HG02981 (cell line): Measurements from ENCODE around the gene MMP17.

Source experiments
- ATAC-seq: cut with Tn5 transposase; IDR thresholded peaks from one replicate; pipeline ENCODE4 v1.9.1; 2021; ENCODE audit warnings: mild to moderate bottlenecking, moderate library complexity; ENCODE audit not compliant: unreplicated experiment

Gene MMP17

DNA sequence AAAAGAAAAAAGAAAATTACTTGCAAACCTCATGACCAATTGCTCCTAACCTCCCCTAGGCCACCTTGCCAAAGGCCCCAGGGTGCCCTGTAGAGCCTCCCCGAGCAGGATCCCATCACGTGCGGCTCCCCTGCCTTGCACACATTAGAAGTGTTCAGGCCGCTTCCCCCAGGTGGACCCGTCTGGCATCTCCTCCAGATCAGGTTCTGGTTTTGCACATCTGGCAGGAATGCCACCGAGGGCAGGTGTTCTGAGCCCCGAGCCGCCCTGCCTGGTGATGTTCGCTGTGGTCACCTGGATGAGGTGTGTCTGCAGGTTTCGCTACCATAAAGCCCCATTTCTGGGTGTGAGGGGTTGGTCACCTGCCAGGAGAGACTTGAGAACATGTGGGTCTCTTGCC lies 19.3 kb downstream of the MMP17 start:
- no peak for ATAC-seq

DNA sequence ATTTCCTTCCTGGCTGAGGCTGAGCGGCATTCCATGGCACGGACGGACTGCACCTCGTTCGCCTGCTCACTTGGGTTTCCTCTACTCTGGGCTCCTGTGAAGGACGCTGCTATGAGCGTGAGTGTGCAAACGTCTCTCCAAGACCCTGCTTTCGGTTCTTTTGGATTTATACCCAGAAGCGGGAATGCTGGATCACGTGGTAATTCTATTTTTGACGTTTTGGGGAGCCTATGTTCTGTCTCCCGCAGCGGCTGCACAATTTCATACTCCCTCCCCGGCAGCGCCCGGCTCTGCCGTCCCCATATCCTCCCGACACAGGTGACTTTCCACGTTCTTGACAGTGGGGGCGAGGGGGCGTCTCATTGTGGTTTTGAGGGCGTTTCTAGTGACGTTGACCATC lies 20.6 kb downstream of the MMP17 start:
- no peak for ATAC-seq

DNA sequence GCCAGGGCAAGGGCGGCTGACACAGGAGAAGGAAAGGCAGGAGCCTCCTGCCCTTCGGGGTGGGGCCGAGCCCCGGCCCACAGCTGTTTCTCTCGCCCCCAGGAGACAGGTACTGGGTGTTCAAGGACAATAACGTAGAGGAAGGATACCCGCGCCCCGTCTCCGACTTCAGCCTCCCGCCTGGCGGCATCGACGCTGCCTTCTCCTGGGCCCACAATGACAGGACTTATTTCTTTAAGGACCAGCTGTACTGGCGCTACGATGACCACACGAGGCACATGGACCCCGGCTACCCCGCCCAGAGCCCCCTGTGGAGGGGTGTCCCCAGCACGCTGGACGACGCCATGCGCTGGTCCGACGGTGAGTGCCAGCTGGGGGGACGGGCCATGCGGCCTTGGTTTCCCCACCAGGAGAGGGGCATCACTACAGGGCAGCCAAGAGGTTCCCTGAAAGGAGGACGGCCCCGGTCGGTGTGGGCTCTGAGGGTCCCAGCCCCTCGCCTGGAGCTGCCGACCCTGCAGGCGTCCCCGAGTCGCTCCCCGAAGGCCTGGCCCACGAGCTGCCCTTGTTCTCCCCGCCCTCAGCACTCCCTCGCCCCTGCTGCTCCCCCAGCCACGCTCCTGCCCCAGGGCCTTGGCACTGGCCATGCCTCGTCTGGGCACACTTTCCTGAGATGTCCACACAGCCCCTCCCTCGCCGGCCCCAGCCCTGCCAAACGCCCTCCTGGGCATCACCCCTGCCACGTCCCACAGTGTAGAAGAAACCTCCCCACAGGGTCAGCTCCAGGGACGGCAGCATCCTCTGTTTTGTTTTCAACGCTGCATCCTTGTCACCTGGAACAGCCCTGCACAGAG lies 21.7 kb downstream of the MMP17 start:
- ATAC-seq, result no peak

DNA sequence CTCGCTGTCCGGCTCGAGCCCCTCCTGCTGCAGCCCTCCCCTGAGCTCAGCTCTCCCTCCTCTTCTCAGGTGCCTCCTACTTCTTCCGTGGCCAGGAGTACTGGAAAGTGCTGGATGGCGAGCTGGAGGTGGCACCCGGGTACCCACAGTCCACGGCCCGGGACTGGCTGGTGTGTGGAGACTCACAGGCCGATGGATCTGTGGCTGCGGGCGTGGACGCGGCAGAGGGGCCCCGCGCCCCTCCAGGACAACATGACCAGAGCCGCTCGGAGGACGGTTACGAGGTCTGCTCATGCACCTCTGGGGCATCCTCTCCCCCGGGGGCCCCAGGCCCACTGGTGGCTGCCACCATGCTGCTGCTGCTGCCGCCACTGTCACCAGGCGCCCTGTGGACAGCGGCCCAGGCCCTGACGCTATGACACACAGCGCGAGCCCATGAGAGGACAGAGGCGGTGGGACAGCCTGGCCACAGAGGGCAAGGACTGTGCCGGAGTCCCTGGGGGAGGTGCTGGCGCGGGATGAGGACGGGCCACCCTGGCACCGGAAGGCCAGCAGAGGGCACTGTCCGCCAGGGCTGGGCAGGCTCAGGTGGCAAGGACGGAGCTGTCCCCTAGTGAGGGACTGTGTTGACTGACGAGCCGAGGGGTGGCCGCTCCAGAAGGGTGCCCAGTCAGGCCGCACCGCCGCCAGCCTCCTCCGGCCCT lies 22.8 kb downstream of the MMP17 start:
- ATAC-seq, result no peak

DNA sequence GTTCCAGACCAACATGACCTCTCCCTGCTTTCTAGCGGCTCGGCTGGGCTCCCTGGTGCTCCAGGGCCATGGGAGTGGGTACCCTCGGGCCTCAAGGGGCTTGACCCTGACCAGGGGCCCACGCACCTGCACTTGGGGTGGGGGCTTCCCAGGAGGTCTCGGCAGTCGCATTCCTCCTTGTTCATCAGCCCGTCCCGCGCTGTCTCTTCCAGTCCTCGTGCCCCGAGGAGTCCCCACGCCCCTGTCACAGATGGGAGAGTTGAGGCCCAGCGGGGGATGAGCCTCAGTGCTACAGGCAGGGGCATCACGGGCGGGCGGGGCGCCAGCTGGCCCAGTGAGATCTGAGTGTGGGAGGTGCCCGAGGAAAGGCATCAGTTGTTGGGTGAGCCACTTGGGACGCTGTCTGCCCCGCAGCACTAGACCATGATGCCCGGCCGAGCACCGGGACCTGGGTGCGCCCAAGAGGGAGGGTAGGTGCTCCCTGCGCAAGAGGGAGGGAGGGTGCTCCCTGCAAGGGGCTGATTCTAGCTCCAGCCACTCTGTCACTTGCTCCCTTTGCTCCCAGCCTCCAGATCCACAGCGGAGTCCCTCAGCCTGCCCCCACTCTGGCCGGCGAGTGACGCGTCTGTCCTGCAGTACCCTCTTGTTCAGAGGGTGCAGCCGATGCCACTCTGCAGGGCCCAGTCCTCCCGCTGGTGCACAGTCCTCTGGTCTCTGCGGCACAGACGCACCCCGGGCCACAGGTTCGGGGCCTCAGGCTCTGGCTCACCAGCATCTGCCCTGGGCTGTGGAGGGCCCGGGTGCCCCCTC lies 23.8 kb downstream of the MMP17 start:
- no peak for ATAC-seq

DNA sequence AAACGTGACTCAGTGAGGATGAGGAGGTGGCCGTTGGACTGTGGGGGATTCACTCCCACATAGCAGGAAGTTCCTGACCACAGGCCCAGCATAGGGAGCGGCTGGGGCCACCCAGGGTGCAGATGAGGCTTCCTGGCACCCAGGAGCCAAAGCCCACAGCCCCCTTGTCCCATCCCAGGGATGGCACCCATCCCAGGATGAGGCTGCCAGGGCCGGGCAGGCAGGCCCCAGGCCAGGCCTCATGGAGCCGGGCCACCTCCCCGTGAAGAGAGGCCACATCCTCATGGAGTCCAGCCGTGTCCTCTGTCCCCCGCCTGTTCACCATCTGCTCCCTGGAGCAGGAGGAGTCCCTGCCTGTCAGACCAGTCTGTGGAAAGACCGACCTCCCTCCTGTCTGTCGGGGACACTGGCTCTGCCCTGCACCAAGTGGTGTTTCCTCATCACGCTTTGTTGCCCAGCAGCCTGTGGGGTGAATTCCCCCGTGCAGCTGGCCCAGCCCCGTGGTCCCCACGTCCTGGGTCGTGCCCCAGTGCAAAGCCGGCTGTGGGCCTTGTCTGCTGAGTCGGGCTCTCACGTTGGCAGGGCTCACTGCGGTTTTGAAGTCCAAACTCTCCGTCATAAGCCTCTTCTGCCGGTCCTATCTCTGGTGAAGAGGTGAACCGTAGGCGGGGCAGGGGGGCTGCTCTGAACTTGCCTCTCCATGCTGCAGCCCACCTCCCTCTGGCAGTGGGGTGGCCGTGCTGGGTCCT lies 24.5 kb downstream of the MMP17 start:
- no peak for ATAC-seq

DNA sequence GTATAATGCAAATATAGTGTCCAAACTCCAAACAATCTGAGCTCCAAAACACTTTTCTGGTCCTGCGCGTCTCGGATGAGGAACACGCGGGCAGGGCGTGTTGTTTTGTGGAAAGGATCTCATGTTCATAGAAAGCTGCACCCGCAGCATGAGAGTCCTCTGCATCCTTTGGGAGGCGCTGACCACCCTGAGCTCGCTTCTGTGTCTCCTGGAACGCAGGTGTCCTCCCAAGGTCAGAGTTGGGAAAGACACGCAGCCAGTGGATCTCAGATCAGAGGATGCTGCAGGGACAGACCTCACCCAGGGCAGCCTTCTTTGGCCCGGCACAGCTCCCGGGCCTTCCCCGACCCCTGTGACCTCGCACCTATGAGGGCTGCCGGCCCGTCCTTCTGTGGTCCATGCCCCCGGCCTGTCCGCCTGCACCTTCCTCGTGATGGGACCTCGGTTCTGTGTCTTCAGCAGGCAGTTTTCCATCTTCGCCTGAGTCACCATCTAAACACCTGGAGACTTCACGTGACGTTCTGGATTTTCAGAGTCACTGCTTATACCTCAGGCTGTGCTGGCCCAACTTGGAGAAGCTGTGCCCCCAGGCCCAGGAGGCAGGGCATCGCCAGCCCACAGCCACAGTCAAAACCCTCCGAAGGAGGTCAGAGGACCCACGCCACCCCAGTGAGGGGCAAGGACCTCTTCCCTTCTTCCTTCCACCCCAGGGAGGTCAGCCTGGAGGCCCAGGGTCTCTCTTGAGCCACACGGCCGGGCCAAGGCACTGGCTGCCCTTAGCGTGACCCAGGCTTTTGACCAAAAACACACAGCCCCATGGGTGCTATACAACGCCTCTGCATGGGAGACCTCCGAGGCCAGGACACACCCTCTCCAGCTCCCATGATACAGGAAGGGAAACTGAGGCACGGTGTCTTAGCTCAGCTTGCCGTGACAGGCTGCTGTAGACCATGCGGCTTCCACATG lies 25.9 kb downstream of the MMP17 start:
- no peak for ATAC-seq

DNA sequence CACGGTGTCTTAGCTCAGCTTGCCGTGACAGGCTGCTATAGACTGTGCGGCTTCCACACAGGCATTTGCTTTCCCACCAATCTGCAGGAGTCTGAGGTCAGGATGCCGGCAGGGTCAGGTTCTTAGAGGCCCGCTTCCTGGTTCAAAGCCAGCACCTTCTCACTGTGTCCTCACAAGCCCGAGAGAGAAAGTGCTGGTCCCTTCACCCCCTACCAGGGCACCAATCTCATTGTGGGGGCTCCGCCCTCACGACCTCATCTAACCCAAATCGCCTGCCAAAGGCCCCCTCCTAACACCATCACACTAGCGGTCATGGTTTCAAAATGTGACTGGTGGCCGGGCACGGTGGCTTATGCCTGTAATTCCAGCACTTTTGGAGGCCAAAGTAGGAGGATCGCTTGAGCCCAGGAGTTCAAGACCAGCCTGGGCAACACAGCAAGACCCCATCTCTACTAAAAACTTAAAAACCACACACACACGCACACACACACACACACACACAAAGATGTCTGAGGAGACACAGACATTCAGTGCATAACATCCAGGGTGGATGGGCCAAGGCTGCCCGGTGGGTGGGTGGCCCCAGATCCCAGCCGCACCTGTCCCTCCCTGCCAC lies 26.8 kb downstream of the MMP17 start:
- ATAC-seq, result no peak

DNA sequence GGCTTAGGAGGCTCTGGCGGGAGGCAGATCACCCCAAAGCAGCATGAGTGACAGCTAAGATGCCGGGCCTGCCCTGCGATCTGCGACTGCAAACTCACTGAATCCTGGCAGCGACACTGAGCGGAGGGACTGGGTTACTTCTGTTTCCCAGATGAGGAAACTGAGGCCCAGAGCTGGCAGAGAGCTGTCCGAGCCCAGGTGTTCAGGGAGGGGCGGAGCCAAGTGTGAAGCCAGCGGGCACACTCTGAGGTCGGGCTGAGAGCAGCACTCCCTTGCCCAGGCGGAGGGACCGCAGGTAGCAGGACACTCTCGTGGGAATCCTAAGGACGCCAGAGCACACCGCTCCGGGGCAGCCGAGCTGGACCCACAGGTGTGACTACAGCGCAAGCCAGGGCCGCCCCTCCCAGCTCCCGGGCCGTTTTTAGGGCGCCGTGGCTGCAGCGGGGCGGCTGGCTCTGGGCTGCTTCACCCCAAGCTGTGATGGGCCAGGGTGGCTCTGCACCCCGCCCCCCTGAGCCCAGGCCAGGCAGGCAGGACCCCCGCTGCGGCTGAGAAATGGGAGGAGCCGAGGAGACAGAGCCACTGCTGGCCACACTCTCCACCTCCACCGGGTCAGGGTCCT lies 27.4 kb downstream of the MMP17 start:
- no peak for ATAC-seq

DNA sequence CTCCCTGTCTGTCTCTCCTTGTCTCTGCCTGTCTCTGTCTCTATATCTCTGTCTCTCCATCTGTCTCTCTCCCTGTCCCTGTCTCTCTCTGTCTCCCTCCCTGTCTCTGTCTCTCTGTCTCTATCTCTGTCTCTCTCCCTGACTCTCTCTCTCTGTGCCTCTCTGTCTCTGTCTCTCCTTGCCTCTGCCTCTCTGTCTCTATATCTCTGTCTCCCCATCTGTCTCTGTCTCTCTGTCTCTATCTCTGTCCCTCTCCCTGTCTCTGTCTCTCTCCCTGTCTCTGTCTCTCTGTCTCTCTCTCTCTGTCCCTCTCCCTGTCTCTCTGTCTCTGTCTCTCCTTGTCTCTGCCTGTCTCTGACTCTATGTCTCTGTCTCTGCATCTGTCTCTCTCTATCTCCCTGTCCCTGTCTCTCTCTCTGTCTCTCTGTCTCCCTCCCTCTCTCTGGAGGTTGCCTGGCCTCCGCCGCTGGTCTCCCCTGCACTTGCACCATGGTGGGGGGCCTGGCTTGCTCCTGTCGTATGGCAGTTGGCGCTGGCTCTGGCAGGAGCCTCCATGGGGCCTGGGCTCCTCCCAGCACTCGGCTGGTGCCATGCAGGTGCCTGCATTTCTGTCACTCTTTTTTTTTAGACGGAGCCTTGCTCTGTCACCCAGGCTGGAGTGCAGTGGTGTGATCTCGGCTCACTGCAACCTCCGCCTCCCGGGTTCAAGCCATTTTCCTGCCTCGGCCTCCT lies 28.3 kb downstream of the MMP17 start:
- ATAC-seq, result no peak

DNA sequence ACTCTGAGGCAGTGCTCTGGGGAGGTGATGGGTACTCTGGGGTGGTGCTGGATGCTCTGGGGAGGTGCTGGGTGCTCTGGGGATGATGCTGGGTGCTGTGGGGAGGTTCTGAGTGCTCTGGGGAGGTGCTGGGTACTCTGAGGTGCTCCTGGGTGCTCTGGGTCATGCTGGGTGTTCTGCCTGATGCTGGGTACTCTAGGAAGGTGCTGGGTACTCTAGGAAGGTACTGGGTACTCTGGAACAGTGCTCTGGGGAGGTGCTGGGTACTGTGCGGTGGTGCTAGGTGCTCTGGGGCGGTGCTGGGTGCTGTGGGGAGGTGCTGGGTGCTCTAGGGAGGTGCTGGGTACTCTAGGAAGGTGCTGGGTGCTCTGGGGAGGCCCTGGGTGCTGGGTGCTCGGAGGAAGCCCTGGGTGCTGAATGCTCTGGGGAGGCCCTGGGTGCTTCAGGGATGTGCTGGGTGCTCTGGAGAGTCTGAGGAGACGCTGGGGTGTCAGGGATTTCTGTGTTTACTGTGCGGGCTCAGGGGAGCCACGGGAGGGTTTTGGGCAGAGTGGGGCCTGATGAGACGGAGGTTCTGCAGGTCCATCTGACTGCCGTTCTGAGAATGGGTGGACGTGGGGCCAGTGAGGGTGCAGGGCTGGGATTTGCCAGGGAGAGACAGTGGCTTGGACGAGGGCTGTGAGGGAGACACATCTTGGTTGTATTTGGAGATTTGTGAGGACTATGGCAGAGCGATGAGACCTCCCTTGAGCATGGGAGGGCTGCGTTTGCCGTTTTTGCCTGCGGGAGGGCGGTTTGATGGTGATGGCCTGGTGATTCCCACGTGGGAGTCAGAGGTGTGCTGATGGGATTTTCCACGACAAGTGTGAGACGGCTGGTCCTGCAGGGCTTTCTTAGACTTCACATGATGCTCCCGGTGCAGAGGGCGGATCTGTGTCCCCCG lies 30.0 kb downstream of the MMP17 start:
- ATAC-seq, result no peak

DNA sequence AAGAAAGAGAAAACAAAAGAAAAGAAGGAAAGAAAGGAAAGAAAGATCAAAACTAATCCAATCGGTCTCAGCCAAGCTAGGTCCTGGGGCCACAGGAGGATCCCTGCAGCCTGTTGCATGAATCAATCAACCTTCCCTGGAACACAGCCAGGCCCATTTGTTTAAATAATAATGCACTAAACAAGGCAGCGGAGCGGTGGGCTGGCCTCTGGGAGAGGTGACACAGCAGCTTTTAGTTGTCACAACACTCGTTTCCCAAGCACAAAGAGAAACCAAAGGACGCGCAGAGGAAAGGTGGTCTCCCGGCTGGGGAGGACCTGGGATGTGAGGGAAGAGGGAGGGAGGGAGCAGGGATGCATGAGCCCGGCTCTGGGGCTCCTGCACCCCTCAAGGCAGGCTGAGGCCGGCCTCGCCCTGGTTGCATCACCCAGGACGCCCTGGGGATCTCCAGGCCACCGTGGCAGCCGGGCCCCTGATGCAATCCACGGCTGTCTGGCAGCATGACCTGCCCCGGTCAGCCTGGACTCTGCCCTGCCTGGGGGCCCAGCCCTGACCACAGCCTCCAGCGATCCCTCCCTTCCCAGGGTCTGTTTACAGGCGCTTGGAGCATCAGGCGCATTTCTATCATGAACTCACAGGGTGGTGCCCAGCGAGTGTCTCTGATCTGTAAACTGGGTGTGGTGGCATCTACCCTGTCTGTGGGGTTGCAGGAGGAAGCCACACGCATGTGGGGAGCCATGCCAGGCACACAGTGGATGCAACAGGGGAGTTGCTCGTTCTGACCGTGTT lies 32.5 kb downstream of the MMP17 start:
- no peak for ATAC-seq

DNA sequence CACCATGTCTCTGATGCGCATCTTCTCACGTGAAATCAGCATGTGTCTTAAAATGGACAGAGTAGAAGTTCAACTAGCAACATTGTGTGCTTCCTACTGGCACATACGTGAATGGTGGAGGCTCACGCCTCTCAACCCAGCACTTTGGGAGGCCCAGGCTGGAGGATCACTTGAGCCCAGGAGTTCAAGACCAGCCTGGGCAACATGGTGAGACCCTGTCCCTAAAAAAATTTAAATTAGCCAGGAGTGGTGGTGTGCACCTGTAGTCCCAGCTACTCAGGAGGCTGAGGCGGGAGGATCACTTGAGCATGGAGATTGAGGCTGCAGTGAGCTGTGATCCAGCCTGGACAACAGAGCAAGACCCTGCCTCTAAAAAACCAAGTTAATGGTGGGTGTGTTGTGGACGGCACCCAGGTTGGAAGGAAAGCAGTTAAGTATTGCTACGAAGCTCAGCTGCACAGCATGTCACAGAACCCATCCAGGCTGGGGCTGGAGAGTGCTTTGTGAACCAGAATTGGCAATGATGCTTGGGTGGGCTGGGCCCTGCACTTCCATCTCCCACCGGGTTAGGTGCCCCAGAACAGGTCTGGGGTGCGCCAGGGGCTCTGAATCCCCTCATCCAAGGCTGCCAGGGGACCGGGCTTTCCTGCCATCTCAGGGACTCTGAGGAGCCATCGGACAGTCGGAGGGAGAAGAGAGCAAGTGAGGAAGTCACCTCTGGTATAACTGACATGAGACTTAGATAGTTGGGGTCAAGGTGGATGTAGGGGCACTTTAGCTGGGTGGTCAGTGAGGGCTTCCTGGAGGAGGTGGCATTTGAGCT lies 33.3 kb downstream of the MMP17 start:
- no peak for ATAC-seq

DNA sequence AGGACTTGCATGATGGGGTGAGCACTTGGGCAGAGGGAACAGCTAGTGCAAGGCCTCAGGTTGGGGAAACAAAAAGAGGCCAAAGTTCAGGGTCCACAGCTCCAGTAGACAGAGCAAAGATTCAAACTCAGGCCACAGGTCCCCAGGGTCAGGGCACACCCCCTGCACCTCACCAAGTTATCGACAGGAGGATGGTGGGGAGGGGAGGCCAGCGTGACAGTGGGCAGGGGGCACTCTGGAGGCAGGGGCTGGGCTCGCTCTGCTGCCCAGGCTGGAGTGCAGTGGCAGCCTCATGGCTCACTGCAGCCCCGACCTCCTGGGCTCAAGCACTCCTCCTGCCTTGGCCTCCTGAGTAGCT lies 33.9 kb downstream of the MMP17 start:
- no peak for ATAC-seq

DNA sequence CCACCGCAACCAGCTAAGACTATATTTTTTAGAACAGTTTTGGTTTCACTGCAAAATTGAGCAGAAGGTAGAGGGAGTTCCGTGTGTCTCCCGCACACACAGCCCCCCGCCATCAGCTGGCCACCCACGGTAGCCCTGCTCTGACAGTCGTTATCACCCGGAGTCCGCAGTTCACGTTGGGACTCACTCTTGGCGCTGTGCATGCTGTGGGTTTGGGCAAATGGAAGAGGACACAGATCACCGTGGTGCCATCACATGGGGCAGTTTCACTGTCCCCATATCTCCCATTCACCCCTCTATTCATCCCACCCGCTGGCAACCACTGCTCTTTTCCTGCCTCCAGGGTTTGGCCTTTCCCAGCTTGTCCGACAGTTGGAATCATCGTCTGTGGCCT lies 34.4 kb downstream of the MMP17 start:
- ATAC-seq, result no peak
